Measurements from ENCODE around the gene TAP1.

DNA sequence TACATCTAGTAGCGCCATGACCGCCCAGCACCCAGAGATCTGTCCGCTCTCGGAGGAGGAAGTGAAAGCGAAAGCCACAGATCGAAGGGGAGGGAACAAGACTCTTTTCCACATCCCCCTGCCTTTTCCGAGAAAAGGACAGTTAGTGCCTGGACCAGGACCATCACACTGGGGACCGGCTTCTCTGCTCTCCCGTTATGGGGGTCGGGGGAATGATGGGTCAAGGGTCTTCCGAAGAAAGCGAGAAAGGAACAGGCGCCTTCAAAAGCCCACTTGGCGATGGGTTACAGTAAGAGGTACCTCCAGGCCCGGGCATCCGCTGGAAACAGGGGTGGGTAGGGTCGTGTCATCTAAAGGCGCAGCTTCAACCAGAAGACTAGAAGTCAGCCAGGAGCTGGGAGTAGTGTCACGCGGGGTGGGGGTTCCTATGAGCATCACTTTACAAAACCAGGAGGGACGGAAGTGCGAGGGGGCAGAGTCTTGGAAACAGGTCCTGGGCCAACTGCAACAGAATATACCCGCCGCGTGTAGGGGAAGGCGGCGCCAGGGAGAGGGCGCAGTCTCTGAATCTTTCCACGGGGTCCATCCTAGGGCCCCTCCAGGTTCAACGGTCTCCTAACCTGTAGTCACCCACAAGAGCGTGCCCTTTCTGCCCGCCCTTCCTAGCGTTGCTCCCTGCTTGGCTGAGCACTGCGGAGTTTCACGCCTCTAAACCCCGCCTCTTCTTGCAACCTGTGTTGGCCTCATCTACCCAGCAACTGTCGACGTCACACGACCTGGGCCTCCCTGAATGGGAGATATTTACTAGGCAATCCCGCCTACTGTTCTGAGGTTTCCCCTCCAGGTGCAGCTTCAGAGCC, 9.3 kb downstream of the TAP1 start, which contains the start of gene PSMB8:
- TF ChIP-seq, protein P1, sequence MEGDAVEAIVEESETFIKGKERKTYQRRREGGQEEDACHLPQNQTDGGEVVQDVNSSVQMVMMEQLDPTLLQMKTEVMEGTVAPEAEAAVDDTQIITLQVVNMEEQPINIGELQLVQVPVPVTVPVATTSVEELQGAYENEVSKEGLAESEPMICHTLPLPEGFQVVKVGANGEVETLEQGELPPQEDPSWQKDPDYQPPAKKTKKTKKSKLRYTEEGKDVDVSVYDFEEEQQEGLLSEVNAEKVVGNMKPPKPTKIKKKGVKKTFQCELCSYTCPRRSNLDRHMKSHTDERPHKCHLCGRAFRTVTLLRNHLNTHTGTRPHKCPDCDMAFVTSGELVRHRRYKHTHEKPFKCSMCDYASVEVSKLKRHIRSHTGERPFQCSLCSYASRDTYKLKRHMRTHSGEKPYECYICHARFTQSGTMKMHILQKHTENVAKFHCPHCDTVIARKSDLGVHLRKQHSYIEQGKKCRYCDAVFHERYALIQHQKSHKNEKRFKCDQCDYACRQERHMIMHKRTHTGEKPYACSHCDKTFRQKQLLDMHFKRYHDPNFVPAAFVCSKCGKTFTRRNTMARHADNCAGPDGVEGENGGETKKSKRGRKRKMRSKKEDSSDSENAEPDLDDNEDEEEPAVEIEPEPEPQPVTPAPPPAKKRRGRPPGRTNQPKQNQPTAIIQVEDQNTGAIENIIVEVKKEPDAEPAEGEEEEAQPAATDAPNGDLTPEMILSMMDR (IDR thresholded peaks at IDR 0.05), result peak; percentile 10 to 22 (median 17)
- TF ChIP-seq POLR2A (IDR thresholded peaks at IDR 0.05), result peak; percentile 82
